HepG2 (cell line): ENCODE results near the gene SFRP2. TPM values are rescaled to one million over a fixed set of nuclear protein-coding genes. Genes with fewer than 3 reads are reported as not detected.

Experiments used
- ATAC-seq: fragments of 200-7000 bp; cut with Tn5 transposase; 3 replicates; pipeline ENCODE4 v1.9.1; 2020; ENCODE audit warnings: mild to moderate bottlenecking, moderate library complexity
- BruUV-seq: library from RNA; stranded (reverse); fragments of 400-500 nt; replicated peaks from 2 replicates; lab custom pipeline; 2021; lab: Mats Ljungman, UMichigan
- CTCF ChIA-PET: fragments of 300-600 bp; formaldehyde crosslinking; extraction: SDS; loops from one replicate; lab custom pipeline; 2021; ENCODE audit warnings: low total read pairs, inconsistent platforms, low intra/inter-chr PET ratio; lab: Yijun Ruan, JAX
- POLR2A ChIA-PET: fragments of 350-600 bp; sonication (Branson Sonifier 250); formaldehyde crosslinking; loops from one replicate; lab custom pipeline; 2020; ENCODE audit warnings: antibody characterized with exemption, inconsistent platforms; lab: Yijun Ruan, JAX
- DNase-seq: peaks from one replicate; pipeline ENCODE4 v3.0.0-alpha.2; 2015; ENCODE audit warnings: low spot score
- FAIRE-seq: peaks from 3 replicates; lab custom pipeline; 2011; peaks lifted over from hg19 to GRCh38; lab: Jason Lieb, UNC
- H2AFZ ChIP-seq: one replicate; pipeline ENCODE4 v1.6.1; 2011; ENCODE audit warnings: low read length, inconsistent platforms
- H3K27ac ChIP-seq: fragments of 300-600 bp; 3 replicates; pipeline ENCODE4 v1.8.0; 2011; ENCODE audit warnings: mixed run types, mild to moderate bottlenecking, mixed read lengths, low read length, inconsistent platforms; ENCODE audit not compliant: insufficient read depth; ENCODE audit errors: extremely low read length
- H3K27me3 ChIP-seq, 2 experiments: fragments of 200-600 bp in 1 of 2; 2 replicates in 1 of 2; 3 replicates in 1 of 2; pipeline versions ENCODE4 v1.6.0 to v1.8.0; 2011; ENCODE audit warnings: low read length in 2 of 2, mild to moderate bottlenecking in 2 of 2, moderate library complexity in 2 of 2, inconsistent platforms in 1 of 2; ENCODE audit not compliant: insufficient read depth in 2 of 2, control insufficient read depth in 1 of 2
- H3K36me3 ChIP-seq, 2 experiments: fragments of 200-600 bp in 1 of 2; replicated peaks in 1 of 2; 2 replicates in 1 of 2; 3 replicates in 1 of 2; pipeline versions ENCODE4 v1.5.1 to v1.8.0; 2011; ENCODE audit warnings: low read length in 2 of 2, inconsistent platforms in 1 of 2; ENCODE audit not compliant: insufficient read depth in 2 of 2, control insufficient read depth in 1 of 2
- H3K4me1 ChIP-seq: 2 replicates; pipeline ENCODE4 v1.5.1; 2012; ENCODE audit warnings: low read length, inconsistent platforms; ENCODE audit not compliant: insufficient read depth
- H3K4me2 ChIP-seq: 2 replicates; pipeline ENCODE4 v1.6.0; 2011; ENCODE audit warnings: low read depth, low read length, inconsistent platforms
- H3K4me3 ChIP-seq, 3 experiments: fragments of 200-600 bp in 1 of 3; sonication (generic), shearing (Covaris generic) in 1 of 3; replicated peaks in 1 of 3; 2 replicates each; pipeline ENCODE4 v1.5.1; 2011 to 2016; ENCODE audit warnings: low read length in 3 of 3, inconsistent platforms in 2 of 3, low read depth in 2 of 3, mild to moderate bottlenecking in 2 of 3, control low read depth in 1 of 3, mixed read lengths in 1 of 3; ENCODE audit not compliant: insufficient read depth in 1 of 3
- H3K79me2 ChIP-seq: one replicate; pipeline ENCODE4 v1.6.1; 2011; ENCODE audit warnings: low read length, inconsistent platforms; ENCODE audit not compliant: insufficient read depth
- H3K9ac ChIP-seq: 2 replicates; pipeline ENCODE4 v1.6.0; 2011; ENCODE audit warnings: mild to moderate bottlenecking, low read depth, low read length, inconsistent platforms; ENCODE audit not compliant: insufficient read depth
- H3K9me3 ChIP-seq: 2 replicates; pipeline ENCODE4 v1.5.1; 2012; ENCODE audit warnings: mild to moderate bottlenecking, low read length
- H4K20me1 ChIP-seq: 2 replicates; pipeline ENCODE4 v1.6.0; 2011; ENCODE audit warnings: inconsistent platforms, mild to moderate bottlenecking, low read length, moderate library complexity; ENCODE audit not compliant: insufficient read depth
- ARID3A ChIP-seq: IDR thresholded peaks from 2 replicates; pipeline ENCODE4 v1.6.1; 2012; ENCODE audit warnings: low read depth, low read length, improper control_type of control experiment
- GATA4 ChIP-seq: sonication (generic); IDR thresholded peaks from 2 replicates; pipeline ENCODE4 v1.6.1; 2016; ENCODE audit warnings: antibody characterized with exemption, low read depth, borderline replicate concordance
- MED8 ChIP-seq: sonication (generic); formaldehyde crosslinking; IDR thresholded peaks from 2 replicates; pipeline ENCODE4 v1.8.1; 2023; ENCODE audit warnings: mild to moderate bottlenecking, missing genetic modification reagents; ENCODE audit not compliant: insufficient replicate concordance
- NFIB ChIP-seq: sonication (generic); formaldehyde crosslinking; IDR thresholded peaks from 2 replicates; pipeline ENCODE4 v1.9.0; 2021; ENCODE audit warnings: missing genetic modification reagents, mild to moderate bottlenecking, borderline replicate concordance
- TSC22D2 ChIP-seq: sonication (generic); formaldehyde crosslinking; IDR thresholded peaks from 2 replicates; pipeline ENCODE4 v1.5.1; 2020; ENCODE audit warnings: missing genetic modification reagents, mild to moderate bottlenecking, borderline replicate concordance
- ZFP62 ChIP-seq: sonication (generic); formaldehyde crosslinking; IDR thresholded peaks from 2 replicates; pipeline ENCODE4 v1.4.0; 2020; ENCODE audit warnings: missing genetic modification reagents
- ZNF101 ChIP-seq: sonication (generic); formaldehyde crosslinking; IDR thresholded peaks from 2 replicates; pipeline ENCODE4 v1.4.0; 2020; ENCODE audit warnings: mild to moderate bottlenecking, low read depth, missing genetic modification reagents, borderline replicate concordance
- ZNF441 ChIP-seq: sonication (generic); formaldehyde crosslinking; IDR thresholded peaks from 2 replicates; pipeline ENCODE4 v1.7.0; 2021; ENCODE audit warnings: missing genetic modification reagents, borderline replicate concordance
- ZNF652 ChIP-seq: IDR thresholded peaks from 2 replicates; pipeline ENCODE4 v1.6.1; 2016; ENCODE audit warnings: low read depth, borderline replicate concordance
- ZNF768 ChIP-seq: sonication (generic); formaldehyde crosslinking; IDR thresholded peaks from 2 replicates; pipeline ENCODE4 v1.4.0; 2020; ENCODE audit warnings: missing genetic modification reagents
- WGBS: methylation state at CpG from one replicate; pipeline ENCODE4 v1.1.6; 2017; ENCODE audit warnings: low lambda C conversion rate; 5-methylcytosine and 5-hydroxymethylcytosine counted together
- in situ Hi-C: cut with HindIII; loops from 2 replicates; pipeline ENCODE4 v1.10.0; 2017; ENCODE audit warnings: low pct_unique_long_range_greater_than_20kb; ENCODE audit not compliant: extremely low pct_ligation_motif_present
- intact Hi-C: fragments of 100-400 bp; cut with micrococcal nuclease; formaldehyde crosslinking; loops from one replicate; pipeline ENCODE4 v1.10.0; 2022; ENCODE audit not compliant: unreplicated experiment
- polyA plus RNA-seq, 8 experiments: library from polyadenylated mRNA; depleted of rRNA in 3 of 8; stranded (reverse) in 7 of 8; unstranded in 1 of 8; fragments of >200 nt; fragmentation: Illumina TruSeq in 4 of 8; extraction: Trizol in 4 of 8; gene quantifications; 2 replicates each; pipeline versions ENCODE4 v1.2.1 to v1.2.3, GENCODE V29; 2011 to 2016; ENCODE audit warnings: low read depth in 4 of 8, missing spikeins in 1 of 8, mixed read lengths in 1 of 8; ENCODE audit not compliant: insufficient read depth in 1 of 8
- total RNA-seq, 5 experiments: library from RNA; depleted of rRNA; stranded (reverse); fragments of >200 nt; fragmentation: Illumina TruSeq; extraction: Trizol; gene quantifications; 2 replicates each; pipeline ENCODE4 v1.2.3, GENCODE V29; 2016; ENCODE audit warnings: low read depth in 1 of 5

The SFRP2 gene
- total and polyA plus RNA-seq, 2 of the 13 experiments (the other 11 are each of a cell fraction or from before 2014, with no cell fraction given), result not detected

DNA sequence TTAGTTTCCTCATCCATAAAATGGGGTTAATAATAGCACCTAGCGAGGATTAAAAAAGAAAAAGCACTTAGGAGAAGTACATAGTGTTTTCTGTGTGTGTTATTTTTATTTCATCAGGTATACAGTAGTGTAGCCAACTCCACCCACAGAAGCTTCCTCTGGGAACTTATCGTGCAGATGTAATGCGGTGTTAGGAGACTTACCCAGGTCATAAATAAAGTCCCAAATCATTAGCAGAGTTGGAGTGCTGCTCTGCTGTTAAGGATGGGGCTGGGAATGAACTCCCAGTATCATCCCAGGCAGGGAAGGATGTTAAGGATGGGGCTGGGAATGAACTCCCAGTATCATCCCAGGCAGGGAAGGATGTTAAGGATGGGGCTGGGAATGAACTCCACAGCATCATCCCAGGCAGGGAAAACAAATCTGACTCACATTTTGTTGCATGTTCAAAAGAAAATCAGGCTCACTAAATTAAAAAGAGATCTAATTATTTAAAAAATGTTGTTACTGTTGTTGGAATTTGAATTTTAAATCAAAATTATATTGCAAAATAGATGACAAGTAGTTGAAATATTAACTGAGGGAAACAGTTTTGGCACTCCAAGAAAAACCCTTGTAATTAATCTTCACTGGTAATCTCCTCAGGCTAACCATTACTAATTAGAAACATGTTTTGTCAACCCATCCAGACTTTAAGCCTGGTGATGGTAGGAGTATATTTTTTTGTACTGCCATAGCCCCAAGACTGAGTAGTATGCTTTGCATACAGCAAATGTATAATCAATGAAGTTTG, 10.2 kb upstream of the SFRP2 start:
- TF ChIP-seq ZNF441 (CRISPR knock-in tag), result no peak
- TF ChIP-seq ZFP62 (CRISPR knock-in tag), result no peak
- TF ChIP-seq GATA4, result no peak
- TF ChIP-seq ZNF101 (CRISPR knock-in tag), result no peak
- no peak for TF ChIP-seq ZNF652
- TF ChIP-seq TSC22D2, result no peak
- TF ChIP-seq NFIB (CRISPR knock-in tag), result no peak
- TF ChIP-seq ZNF768 (CRISPR knock-in tag), result no peak
- TF ChIP-seq MED8, result no peak
- no peak for TF ChIP-seq ARID3A
- no peaks in the 10 kb centered on the region for H3K36me3 ChIP-seq
- in situ Hi-C loops, result no loop called here
- DNase-seq, result no peak
- no peak for FAIRE-seq
- POLR2A ChIA-PET, result no interaction called here
- WGBS, result 5% methylated on average over 3 of the region's 3 CpGs
- intact Hi-C loops, result no loop called here
- no peaks in the 10 kb centered on the region for H3K9me3 ChIP-seq
- no peak for ATAC-seq
- H3K9ac ChIP-seq, result no peak overlapping the region
- no peak overlapping the region for H3K4me2 ChIP-seq
- no peak overlapping the region for H3K4me3 ChIP-seq
- CTCF ChIA-PET, result no interaction called here
- H3K79me2 ChIP-seq, result no peaks in the 10 kb centered on the region
- H3K27me3 ChIP-seq, result no peaks in the 10 kb centered on the region
- H3K27ac ChIP-seq, result no peak overlapping the region
- no peak overlapping the region for H2AFZ ChIP-seq
- no peaks in the 10 kb centered on the region for H4K20me1 ChIP-seq
- BruUV-seq, result no TSS peak
- H3K4me1 ChIP-seq, result no peaks in the 10 kb centered on the region
